ENCODE measurements around the gene ANKS1A. TPM values are rescaled to one million over a fixed set of nuclear protein-coding genes. Genes with fewer than 3 reads are reported as not detected.
A peak's percentile ranks its signal among the peaks of the same experiment; 100 is the strongest.

The ANKS1A gene
- total RNA-seq, 1 donor from 2014 or later: 48.1 TPM

- Histone ChIP-seq H3K27me3 (ENCODE audit: low read depth) (no peaks in the 10 kb centered on the region), H3K4me1 (peaks cover 99% of the 10 kb centered on the region), H3K4me3 (no peak overlapping the region), H3K9me3 (no peaks in the 10 kb centered on the region), H3K27ac (peak overlapping the region; percentile 79), H3K36me3 (peaks cover 20% of the 10 kb centered on the region)
- DNase-seq: no peak
- ATAC-seq: no peak
- TF ChIP-seq, protein P1, sequence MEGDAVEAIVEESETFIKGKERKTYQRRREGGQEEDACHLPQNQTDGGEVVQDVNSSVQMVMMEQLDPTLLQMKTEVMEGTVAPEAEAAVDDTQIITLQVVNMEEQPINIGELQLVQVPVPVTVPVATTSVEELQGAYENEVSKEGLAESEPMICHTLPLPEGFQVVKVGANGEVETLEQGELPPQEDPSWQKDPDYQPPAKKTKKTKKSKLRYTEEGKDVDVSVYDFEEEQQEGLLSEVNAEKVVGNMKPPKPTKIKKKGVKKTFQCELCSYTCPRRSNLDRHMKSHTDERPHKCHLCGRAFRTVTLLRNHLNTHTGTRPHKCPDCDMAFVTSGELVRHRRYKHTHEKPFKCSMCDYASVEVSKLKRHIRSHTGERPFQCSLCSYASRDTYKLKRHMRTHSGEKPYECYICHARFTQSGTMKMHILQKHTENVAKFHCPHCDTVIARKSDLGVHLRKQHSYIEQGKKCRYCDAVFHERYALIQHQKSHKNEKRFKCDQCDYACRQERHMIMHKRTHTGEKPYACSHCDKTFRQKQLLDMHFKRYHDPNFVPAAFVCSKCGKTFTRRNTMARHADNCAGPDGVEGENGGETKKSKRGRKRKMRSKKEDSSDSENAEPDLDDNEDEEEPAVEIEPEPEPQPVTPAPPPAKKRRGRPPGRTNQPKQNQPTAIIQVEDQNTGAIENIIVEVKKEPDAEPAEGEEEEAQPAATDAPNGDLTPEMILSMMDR (IDR thresholded peaks at IDR 0.05): no peak
- intact Hi-C loops (cut with DNase I): no loop called here
These were observed 134.3 kb downstream of the ANKS1A start for GRCh38 chr6:35023091-35024000.

- intact Hi-C loops (cut with DNase I): no loop called here
- Histone ChIP-seq H3K27ac (peak overlapping the region; percentile 79), H3K9me3 (no peaks in the 10 kb centered on the region), H3K36me3 (peaks cover 26% of the 10 kb centered on the region), H3K4me1 (peaks cover 89% of the 10 kb centered on the region), H3K4me3 (no peak overlapping the region), H3K27me3 (ENCODE audit: low read depth) (no peaks in the 10 kb centered on the region)
- TF ChIP-seq, protein P1 (IDR thresholded peaks at IDR 0.05): no peak
- ATAC-seq (peak; percentile 91), DNase-seq (peak; percentile 81)
These were observed 135.5 kb downstream of the ANKS1A start for GRCh38 chr6:35024551-35025054.

DNA sequence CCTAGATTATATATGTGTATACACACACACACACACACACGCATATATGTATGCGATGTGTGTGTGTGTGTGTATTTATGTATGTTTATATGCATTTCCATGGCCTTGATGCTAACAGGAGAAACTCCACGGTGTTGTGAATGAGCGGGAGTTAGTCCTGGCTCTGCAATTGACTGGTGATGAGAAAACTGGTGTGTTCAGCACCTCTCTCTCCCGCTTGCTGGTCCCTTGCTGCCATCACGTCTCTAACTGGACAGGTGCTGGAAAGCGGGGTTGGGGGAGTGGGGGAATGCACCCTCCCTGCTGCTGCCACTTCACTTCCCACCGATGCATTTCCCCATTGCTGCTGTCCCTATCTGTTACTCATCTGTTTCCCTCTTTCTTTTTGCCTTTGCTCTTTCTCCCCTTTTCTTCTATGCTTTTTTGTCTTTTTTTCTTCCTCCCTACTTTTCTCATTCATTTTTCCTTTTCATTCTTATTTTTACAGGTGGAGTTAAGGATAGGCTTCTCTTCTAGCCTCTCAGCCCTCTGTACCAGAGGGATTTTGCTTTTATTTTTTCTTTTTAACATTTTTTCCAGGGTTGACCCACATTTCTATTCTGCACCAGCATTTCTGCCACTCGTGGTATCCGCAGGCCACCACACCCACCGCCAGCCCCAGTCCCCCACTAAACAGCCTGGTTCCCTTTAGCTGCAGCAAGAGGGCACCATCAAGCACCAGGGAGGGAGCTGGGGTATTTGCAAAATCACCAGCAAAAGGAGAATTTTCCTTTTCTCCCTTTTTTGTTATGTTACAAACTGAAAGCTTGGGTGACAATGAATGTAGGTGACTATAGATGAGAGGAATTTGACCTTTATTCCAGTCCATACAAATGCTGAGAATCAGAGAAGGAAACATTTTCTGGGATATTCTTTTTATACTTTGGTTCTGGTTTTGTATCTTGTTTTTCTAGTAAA lies 136.5 kb downstream of the ANKS1A start:
- ATAC-seq: peak in 1 of 2 donors; percentile 3

GRCh38 chr6:35026434-35027222 lies 137.6 kb downstream of the ANKS1A start:
- Histone ChIP-seq H3K4me1 (peaks cover 68% of the 10 kb centered on the region), H3K27ac (peak overlapping the region; percentile 79), H3K27me3 (ENCODE audit: low read depth) (no peaks in the 10 kb centered on the region), H3K36me3 (peaks cover 30% of the 10 kb centered on the region), H3K4me3 (no peak overlapping the region), H3K9me3 (no peaks in the 10 kb centered on the region)
- intact Hi-C loops (cut with DNase I): no loop called here
- TF ChIP-seq, protein P1 (IDR thresholded peaks at IDR 0.05): no peak
- DNase-seq: no peak
- ATAC-seq: peak; percentile 31 to 54

More for the DNA sequence above, 136.5 kb downstream of the ANKS1A start:
- peak overlapping the region; percentile 79 for H3K27ac ChIP-seq
- intact Hi-C loops (cut with DNase I): no loop called here
- H3K4me1 ChIP-seq: peaks cover 80% of the 10 kb centered on the region
- no peaks in the 10 kb centered on the region for H3K27me3 ChIP-seq (ENCODE audit: low read depth)
- TF ChIP-seq, protein P1 (IDR thresholded peaks at IDR 0.05): no peak
- DNase-seq: no peak
- peaks cover 22% of the 10 kb centered on the region for H3K36me3 ChIP-seq
- no peaks in the 10 kb centered on the region for H3K9me3 ChIP-seq
- H3K4me3 ChIP-seq: no peak overlapping the region
